PFSK-1 (cell line): Measurements from ENCODE around the gene ZNF296.

Experiments
- POLR2AphosphoS5 ChIP-seq: IDR thresholded peaks from 2 replicates; pipeline ENCODE4 v1.6.1; 2012; ENCODE audit warnings: low read depth, mild to moderate bottlenecking, control low read depth, low read length, moderate library complexity
- TAF1 ChIP-seq: IDR thresholded peaks from 2 replicates; pipeline ENCODE4 v1.6.1; 2012; ENCODE audit warnings: low read length, control low read depth, borderline replicate concordance; ENCODE audit not compliant: insufficient read depth

DNA sequence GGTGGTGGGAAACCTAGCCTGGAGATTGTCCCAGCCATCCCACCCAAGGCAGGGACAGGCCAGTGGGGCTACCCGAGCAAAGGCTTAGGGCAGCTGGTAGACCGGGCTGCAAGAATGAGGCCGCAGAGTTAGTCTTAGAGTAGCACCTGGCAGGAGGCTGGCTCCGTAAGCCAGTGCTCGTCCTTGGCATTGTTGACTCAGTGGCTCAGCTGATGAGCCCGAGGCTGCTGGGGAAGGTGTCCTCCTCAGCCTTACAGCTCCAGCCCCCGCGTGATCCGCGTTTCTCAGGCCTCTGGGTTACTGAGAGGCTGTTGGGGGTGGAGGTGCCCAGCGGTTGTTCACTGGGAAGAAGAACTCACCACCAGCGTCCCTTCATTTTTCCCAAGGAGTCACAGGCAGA lies 41.4 kb upstream of the ZNF296 start:
- TF ChIP-seq TAF1 (no peak), POLR2AphosphoS5 (no peak)
